ENCODE measurements around the gene KEL. TPM values are rescaled to one million over a fixed set of nuclear protein-coding genes. Genes with fewer than 3 reads are reported as not detected.

KEL gene
- total and polyA plus RNA-seq, 4 donors: 0.18 to 81.0 (median 0.36) TPM

- no peaks in the 10 kb centered on the region for H3K27me3 ChIP-seq (ENCODE audit: control insufficient read depth in 4 of 4, insufficient read depth in 4 of 4, low read length in 3 of 4)
- TF ChIP-seq EGR1 (IDR thresholded peaks at IDR 0.05; ENCODE audit: low read depth in 2 of 2): no peak
- no peak for TF ChIP-seq ATF3 (IDR thresholded peaks at IDR 0.05)
- TF ChIP-seq MAX (IDR thresholded peaks at IDR 0.05): no peak
- no peak for TF ChIP-seq ZBTB33 (IDR thresholded peaks at IDR 0.05)
- TF ChIP-seq TAF1 (conservative IDR thresholded peaks at IDR 0.05): no peak
- no peak for TF ChIP-seq CTCF (IDR thresholded peaks at IDR 0.05; ENCODE audit: low read depth, low read length, missing input control)
- no peak for TF ChIP-seq FOXA2 (IDR thresholded peaks at IDR 0.05)
- TF ChIP-seq JUND (IDR thresholded peaks at IDR 0.05): no peak
- no peak for TF ChIP-seq REST (IDR thresholded peaks at IDR 0.05)
- no peak for TF ChIP-seq RAD21 (IDR thresholded peaks at IDR 0.05)
- TF ChIP-seq NR2F2 (IDR thresholded peaks at IDR 0.05): no peak
- no peak for TF ChIP-seq GABPA (IDR thresholded peaks at IDR 0.05 in 1 of 2, conservative IDR thresholded peaks at IDR 0.05 in 1 of 2)
- peaks cover 0 to 2% (median 0%) of the 10 kb centered on the region in 4 donors for H3K9me3 ChIP-seq (ENCODE audit: control insufficient read depth in 4 of 4, low read length in 3 of 4)
- no peak overlapping the region for H3K4me3 ChIP-seq (ENCODE audit: low read depth in 1 of 3, low read length in 3 of 3)
- no peaks in the 10 kb centered on the region for H3K36me3 ChIP-seq (ENCODE audit: control insufficient read depth in 4 of 4, insufficient read depth in 3 of 4, low read depth in 1 of 4, low read length in 3 of 4)
- no peak overlapping the region for H3K9ac ChIP-seq (ENCODE audit: low read depth in 1 of 2, low read length in 2 of 2)
- no peaks in the 10 kb centered on the region for H3K4me1 ChIP-seq (ENCODE audit: control insufficient read depth in 4 of 4, insufficient read depth in 4 of 4, low read length in 3 of 4)
- DNase-seq (ENCODE audit: low spot score): no peak
- H3K27ac ChIP-seq (ENCODE audit: low read depth in 1 of 2, low read length in 2 of 2): no peak overlapping the region
Measured at GRCh38 chr7:142959202-142959601, 3.0 kb downstream of the KEL start.

GRCh38 chr7:142957723-142958122 lies 4.4 kb downstream of the KEL start:
- WGBS: 62% methylated on average over 8 of the region's 8 CpGs
- no peak for DNase-seq (ENCODE audit: low spot score)
- TF ChIP-seq FOXA1 (IDR thresholded peaks at IDR 0.05) (no peak), CTCF (IDR thresholded peaks at IDR 0.05; ENCODE audit: low read depth, low read length, missing input control) (no peak), HNF4A (conservative IDR thresholded peaks at IDR 0.05) (no peak), RXRA (IDR thresholded peaks at IDR 0.05) (no peak), REST (IDR thresholded peaks at IDR 0.05) (no peak), TAF1 (conservative IDR thresholded peaks at IDR 0.05) (no peak), EGR1 (IDR thresholded peaks at IDR 0.05; ENCODE audit: low read depth in 2 of 2) (no peak), NR2F2 (IDR thresholded peaks at IDR 0.05) (no peak), ZBTB33 (IDR thresholded peaks at IDR 0.05) (no peak)

More at GRCh38 chr7:142957723-142958122, 4.4 kb downstream of the KEL start:
- no peak overlapping the region for H3K4me3 ChIP-seq (ENCODE audit: low read depth in 1 of 3, low read length in 3 of 3)
- H3K9me3 ChIP-seq (ENCODE audit: control insufficient read depth in 4 of 4, low read length in 3 of 4): peaks cover 0 to 2% (median 0%) of the 10 kb centered on the region in 4 donors
- no peak overlapping the region for H3K9ac ChIP-seq (ENCODE audit: low read depth in 1 of 2, low read length in 2 of 2)
- H3K4me1 ChIP-seq (ENCODE audit: control insufficient read depth in 4 of 4, insufficient read depth in 4 of 4, low read length in 3 of 4): no peaks in the 10 kb centered on the region
- no peaks in the 10 kb centered on the region for H3K36me3 ChIP-seq (ENCODE audit: control insufficient read depth in 4 of 4, insufficient read depth in 3 of 4, low read depth in 1 of 4, low read length in 3 of 4)
- no peaks in the 10 kb centered on the region for H3K27me3 ChIP-seq (ENCODE audit: control insufficient read depth in 4 of 4, insufficient read depth in 4 of 4, low read length in 3 of 4)
- H3K27ac ChIP-seq (ENCODE audit: low read depth in 1 of 2, low read length in 2 of 2): no peak overlapping the region

Data from liver (tissue), 9 donors.